GM19238 (cell line): ENCODE data around the gene UBE2J1.
"Not testable (repeated sequence)": the region's sequence is repeated elsewhere in the genome, so short reads cannot be mapped to it uniquely, and the experiment has no call there.

Source experiments
- DNase-seq: peaks from one replicate; pipeline ENCODE4 v3.0.0; 2011; ENCODE audit warnings: low spot score; ENCODE audit not compliant: insufficient read length

The UBE2J1 gene

DNA sequence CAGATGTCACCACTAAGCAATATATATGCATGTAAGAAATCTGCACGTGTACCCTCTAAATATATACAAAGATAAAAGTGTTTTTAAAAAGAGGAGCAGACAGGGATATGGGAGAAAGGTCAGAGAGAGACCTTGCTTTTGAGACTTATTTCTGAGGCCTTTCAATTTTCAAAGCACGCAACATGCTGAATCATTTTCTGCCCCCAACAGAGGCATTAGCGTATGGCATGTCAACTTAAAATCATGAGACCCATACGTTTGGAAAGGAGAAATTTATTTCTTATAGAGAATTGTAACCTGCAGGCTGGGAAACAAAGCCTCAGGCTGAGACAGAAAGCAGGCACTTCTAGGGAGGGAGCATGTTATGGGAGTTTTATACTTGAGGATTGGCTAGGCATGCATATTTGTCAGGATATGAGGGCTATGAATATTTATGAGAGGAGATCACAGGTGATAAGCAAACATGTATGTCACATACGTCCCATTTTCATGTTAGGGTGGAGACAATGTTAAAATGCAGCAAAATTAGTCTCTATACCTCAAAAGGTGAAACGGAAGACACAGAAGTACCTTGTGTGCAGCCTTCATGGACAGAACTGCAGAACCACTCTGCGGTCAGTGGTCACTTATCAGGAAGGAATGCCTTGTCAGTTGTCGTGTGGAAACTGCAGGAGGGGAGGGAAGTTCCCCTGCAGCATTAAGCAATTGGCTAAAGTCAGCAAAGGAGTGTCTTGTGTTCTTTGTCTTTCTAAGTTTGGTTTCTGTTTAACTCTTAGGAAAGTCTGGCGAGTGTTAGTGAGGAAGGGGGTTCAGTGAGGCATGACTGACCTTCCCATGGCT lies 31.2 kb downstream of the UBE2J1 start:
- no peak for DNase-seq

DNA sequence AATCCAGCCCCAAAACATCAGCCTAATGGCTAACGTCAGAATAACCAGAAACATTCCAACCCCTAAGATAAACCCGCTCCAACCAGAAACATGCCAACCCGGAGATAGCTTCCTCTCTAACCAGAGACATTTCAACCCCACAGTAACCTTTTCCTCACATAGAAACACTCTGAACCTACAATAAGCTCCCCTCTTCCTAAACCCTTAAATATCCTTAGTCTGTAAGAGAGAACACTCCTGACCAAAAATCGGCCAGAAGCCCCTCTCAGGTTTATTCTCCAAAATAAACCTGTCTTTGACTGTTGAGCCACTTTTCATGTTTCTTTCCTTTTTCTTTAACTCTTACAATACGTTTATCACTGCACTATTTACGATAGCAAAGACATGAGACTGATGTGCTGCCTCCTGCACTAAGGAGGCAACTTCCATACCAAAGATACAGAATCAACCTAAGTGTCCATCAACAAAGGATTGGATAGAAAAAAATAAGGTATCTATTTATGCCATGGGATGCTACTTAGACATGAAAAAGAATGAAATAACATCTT lies 32.4 kb downstream of the UBE2J1 start:
- no peak for DNase-seq

DNA sequence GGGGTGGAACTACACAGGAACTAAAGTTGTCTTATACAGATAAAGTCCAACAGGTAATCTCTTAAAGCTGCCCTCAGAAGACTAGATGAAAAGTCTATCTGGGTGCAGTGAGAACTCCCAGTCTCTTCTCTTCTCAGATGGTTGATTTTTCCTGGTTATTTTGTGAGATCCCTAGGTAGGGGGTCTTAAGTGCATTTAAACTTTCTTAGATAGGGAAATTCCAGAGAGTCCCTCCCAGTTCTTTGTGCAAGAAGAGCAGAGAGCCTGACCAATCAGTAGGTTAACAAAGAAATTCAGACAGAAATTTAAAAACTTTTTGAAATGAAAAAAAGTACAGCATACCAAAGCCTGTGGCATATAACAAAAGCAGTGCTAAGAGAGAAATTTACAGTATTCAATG lies 35.5 kb downstream of the UBE2J1 start:
- DNase-seq = no peak

DNA sequence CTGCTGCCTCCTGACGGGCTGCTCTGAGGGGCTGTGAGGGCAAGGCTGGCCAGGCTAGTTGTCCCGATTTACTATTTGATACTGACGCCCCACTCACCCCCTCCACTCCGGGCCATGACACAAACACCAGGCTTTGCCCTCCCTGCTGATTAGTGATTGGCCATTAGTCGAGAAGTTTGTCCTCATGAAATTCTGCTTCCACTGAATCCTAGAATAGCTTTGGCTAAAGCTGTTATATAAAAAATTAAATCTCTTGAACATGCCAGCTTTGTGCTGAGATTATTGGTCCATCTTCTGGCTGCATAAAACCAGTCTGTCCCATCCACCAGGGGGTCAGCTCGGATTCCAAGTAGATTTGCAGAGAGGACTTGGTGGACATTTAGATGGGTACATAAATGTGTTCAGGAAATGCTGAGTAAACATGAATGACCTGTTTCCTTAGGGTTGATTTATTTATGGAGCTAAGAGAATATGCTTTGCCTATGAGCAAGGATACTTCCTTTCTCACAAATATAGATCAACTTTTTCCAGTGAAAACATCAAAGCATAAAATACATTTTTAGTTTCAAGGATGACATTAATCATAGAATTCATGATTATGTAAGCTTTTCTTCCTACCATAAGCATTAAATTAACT lies 37.2 kb downstream of the UBE2J1 start, which contains the start of gene GABRR2:
Gene GABRR2 (minus strand): TSS at position 51 of the 637 bp plus-strand sequence. CDS start 134 bp downstream, outside the sequence.
- no peak for DNase-seq

DNA sequence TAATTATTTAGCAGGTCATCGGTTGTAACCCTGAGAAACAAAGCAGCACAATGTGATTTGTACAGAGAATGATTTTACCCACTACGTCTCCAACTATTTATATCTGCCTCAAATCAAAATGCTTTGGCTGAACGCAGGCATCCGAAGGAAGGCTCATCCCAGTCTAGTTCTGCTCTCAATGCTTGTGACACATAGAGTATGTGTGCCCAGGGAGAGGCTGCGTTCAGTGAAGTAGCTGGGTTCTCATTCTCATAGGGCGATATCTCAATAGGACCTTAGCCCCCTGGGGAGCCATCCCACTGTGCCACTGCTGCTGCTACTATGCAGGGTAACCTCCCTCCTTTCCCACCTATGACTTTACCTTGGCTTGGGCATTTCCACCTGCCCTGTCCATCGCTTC lies 37.8 kb downstream of the UBE2J1 start:
- no peak for DNase-seq

DNA sequence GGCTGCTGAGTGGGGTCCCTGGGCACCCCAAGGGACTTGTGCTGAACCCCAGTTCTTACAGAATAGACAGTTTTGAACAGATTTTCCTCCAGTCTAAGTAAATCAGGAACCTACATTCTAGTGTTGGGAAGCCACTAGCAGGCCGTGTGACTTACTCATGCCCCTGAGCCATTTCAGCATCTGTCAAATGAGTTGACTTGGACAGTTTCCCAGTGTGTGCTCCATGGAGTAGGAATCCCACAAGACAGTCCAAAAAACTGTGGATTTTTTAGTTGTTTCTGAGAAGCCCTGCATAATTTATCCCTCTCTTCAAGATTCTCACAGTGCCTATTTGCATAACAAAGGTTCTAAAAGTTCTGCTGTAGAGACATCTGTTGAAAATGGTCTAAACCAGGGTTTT lies 39.5 kb downstream of the UBE2J1 start:
- DNase-seq = no peak

DNA sequence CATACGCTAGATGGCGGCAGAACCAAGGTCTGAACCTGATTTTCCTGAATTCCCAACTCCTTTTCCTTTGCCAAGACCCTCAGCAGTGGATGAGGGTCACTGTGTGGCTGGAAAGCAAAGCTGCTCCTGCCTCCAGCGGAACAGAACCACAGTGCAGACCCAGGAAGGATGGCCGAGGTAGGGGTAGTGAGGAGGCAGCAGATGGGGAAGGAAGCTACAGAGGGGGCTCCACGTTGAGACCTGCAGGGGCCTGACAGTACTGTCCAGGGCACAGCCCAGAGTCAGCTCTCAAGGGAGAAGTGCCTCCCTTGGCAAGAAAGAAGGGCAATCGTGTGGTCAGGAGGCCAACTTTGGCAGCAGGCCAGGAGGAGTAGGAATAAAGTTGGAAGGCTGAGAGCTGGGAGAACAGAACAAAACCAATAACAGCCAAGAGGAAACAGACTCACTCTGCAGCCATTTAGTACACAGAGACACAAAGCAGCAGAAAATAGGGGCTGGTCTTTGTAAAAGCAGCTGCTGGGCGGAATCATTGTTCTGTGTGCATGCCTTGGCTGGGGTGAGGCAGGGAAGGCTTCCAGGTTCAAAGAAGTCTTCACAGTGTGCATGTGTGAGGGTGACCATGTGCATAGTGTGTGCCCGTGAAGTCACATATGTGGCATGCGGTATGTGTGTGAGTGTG lies 40.5 kb downstream of the UBE2J1 start:
- no peak for DNase-seq

DNA sequence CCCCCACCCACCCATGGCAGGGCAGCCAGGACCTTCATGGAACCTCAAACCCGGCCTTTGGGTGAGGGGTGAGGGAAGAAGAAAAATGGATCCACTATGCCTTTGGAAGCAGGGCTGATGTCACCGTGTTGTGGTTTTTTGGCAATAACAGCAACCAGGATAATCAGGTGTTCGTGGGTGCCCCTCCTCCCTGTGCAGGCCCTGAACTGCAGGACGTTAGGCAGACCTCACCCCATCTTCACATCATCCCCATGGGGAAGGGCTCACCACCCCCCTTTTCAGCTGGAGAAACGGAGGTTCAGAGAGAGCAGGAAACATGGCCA lies 41.0 kb downstream of the UBE2J1 start:
- DNase-seq = no peak

DNA sequence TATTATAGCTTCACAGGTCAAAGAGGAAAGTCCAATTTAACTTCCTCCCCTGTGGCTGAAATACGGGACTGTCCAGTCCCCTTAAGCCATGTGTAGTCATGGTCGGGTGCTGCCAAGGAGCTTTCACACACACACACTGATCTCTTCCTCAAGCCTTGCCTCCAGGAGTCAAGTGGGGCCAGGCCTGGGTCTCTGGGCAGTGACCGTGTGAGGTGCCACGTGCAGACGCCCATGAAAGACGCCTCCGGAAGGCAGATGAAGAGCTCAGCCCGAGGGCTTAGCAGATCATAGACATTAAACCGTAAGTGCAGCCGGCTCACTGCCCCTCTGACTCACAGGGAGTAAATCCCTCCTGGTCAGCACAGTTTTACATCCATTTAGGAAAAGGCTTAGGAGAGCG lies 41.6 kb downstream of the UBE2J1 start:
- no peak for DNase-seq

DNA sequence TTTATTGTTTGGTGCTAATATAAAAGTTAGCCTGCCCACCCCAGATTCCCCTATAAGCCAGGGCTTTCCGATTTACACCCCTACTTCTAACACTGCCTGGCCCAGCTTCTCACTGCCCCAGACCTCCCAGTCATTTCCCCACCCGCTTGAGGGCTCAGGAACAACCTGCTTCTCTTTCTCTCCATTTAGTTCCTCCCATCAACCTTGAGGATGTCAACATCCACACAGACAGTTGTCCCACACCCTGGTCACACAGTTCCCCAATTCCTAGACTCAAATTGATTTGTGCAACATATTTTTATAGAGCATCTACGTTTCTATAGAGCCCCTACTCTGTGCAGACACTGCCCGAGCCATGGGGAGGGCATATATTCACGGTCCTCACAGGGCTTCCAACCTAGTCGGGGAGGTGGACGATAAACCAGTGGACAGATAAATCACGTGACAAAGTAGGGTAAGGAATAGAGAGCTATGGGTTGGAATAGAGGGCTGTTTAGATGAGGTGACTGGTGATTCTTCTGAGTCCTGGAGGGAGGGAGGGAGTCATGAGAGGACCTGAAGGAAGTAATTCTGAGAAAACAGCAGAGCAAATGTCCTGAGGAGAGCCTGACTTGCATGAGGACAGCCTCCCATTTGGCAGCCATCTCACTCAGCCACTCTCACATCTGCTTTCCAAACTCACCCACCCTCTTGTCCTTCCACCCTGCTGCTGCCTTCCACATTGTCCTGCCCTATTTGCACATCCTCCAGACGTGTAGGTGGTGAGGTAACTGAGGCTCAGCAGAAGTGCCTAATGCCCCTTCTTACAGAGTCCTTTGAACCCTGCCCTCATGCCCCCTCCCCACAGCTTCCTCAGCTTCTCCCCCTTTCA lies 43.8 kb downstream of the UBE2J1 start:
- DNase-seq = no peak

DNA sequence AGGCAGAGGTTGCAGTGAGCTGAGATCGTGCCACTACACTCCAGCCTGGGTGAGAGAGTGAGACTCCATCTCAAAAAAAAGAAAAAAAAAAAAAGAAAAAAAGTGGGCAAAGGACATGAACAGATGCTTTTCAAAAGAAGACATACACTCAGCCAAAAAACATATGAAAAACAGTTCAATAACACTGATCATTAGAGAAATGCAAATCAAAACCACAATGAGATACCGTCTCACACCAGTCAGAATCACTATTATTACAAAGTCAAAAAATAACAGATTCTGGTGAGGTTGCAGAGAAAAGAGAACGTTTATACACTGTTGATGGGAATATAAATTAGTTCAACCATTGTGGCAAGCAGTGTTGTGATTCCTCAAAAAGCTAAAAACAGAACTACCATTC lies 48.0 kb downstream of the UBE2J1 start:
- DNase-seq = not testable (repeated sequence)

DNA sequence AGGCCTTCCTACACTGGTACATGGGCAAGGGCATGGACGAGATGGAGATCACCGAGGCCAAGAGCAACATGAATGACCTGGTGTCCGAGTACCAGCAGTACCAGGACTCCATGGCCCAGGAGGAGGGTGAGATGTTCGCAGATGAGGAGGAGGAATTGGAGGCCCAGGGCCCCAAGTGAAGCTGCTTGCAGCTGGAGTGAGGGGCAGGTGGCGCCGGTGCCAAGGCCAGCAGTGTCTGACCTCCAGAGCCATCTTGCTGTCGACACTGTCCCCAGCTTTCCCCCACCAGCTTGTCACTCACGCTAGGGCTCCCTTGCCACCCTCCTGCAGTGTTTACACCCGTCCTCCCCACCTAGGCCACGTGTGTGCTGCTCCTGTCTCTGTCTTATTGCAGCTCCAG lies 49.6 kb downstream of the UBE2J1 start:
- DNase-seq = no peak

DNA sequence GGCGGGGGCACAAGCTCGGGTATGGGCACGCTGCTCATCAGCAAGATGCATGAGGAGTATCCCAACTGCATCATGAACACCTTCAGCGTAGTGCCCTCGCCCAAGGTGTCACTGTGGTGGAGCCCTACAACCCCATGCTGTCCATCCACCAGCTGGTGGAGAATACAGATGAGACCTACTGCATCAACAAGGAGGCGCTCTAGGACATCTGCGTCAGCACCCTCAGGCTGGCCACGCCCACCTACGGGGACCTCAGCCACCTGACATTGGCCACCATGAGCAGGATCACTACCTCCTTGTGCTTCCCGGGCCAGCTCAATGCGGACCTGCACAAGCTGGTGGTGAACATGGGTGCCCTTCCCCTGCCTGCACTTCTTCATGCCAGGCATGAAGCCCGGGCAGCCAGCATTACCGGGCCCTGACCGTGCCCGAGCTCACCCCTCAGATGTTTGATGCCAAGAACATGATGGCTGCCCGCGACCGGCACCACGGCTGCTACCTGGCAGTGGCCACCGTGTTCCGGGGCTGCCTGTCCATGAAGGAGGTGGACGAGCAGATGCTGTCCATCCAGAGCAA lies 50.2 kb downstream of the UBE2J1 start:
- no peak for DNase-seq

DNA sequence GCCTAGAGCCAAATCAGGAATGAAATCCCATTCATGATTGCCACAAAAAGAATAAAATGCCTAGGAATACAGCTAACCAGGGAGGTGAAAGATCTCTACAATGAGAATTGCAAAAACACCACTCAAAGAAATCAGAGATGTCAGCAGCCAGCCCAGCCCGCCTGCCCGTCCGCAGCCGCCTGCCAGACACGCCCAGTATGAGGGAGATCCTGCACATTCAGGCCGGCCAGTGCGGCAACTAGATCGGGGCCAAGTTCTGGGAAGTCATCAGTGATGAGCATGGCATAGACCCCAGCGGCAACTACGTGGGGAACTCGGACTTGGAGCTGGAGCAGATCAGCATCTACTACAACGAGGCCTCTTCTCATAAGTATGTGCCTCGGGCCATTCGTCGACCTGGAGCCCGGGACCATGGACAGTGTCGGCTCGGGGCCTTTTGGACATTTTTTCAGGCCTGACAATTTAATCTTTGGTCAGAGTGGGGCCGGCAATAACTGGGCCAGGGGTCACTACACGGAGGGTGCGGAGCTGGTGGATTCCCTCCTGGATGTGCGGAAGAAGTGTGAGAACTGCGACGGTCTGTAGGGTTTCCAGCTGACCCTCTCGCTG lies 50.8 kb downstream of the UBE2J1 start:
- no peak for DNase-seq

DNA sequence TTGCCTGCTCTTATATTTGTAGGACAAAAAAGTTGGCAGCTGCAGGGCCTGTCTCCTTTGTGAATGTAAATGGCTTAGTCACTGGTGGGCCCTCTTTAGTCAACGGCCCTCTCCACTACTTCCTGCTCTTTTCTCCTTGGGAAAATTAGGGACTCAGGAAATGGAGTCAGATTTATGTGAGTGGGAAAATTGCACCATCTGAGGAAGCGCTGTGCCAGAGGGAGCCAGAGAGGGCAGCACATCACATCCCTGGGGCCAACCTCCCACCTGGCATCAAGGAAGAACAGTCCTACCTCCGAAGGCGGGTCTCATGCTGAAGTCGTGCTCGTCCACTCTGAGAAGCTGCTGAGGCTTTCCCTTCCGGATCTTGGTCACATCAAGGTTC lies 53.1 kb downstream of the UBE2J1 start:
- DNase-seq = no peak

DNA sequence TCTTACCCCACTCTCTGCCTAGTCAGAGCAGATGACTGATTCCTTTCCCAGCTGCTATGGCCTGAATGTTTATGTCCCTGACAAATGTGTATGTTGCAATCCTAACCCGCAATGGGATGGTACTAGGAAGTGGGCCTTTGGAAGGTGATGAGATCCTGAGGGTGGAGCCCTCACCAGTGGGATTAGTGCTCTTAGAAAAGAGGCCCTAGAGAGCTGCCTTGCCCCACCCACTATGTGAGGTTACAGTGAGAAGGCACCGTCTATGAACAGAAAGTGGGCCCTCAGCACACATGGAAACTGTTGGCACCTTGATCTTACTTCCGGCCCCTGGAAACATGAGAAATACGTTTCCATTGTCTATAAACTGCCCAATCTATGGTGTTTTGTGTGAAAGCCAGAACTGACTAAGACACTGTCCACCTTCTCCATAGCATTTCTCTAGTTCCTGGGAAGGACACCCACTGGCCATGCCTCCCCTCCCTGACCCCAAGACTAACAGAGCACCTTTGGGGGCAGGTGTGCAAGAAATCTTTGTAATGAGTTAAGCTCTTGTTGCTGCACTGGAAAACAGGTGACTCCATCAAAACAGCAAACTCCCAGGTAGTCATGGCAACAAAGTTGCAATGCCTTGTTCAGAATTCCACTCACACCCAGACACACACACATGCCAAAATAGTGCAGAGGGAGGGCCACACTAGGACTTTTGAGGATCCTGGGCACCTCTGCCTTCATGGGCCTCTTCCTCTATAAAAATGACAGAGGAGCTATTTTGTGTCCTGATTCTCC lies 53.6 kb downstream of the UBE2J1 start:
- no peak for DNase-seq

DNA sequence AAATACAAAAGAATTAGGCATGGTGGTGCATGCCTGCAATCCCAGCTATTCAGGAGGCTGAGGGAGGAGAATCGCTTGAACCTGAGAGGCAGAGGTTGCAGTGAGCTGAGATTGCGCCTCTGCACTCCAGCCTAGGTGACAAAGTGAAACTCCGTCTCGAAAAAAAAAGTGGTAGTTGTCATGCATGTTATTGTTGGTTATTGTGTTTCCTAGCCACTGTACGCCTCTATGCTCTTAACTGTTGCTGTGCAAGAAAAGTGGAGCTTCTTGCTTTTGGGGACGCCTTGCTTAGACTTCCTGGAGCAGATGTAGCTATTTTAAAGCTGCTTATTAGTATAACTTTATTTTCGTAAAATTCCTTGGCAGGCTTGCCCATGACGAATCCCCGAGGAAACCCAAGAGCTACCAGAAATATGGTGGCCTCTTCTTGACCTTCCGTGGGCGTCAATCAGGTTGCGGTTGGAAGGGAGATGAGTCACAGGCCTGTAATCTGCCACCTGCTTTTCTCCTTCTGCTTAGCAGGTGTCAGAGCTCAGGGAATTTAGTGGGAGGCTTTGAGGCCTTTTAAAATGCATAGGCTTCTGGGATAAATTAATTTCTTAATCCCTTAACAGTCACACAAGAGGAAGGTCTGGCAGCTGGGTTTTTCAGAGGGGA lies 54.7 kb downstream of the UBE2J1 start:
- DNase-seq = peak; percentile 64

DNA sequence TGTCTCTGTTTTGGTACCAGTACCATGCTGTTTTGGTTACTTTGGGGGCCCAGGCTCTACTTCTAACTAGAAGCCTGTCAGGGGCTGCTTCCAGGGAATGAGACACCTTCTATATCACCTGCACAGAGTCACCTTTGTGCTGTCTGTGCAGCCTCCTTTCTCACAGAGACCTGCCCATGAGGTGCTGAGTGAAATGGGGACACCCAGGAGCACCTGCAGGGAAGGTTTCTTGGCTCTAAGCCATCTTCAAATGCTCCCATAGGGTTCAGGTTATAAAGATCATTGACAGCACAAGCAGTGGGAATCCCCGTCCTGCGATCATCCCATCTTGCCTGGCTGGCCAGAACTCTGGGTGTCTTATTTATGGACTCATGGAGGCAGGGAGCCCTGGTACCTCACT lies 56.5 kb downstream of the UBE2J1 start:
- no peak for DNase-seq

DNA sequence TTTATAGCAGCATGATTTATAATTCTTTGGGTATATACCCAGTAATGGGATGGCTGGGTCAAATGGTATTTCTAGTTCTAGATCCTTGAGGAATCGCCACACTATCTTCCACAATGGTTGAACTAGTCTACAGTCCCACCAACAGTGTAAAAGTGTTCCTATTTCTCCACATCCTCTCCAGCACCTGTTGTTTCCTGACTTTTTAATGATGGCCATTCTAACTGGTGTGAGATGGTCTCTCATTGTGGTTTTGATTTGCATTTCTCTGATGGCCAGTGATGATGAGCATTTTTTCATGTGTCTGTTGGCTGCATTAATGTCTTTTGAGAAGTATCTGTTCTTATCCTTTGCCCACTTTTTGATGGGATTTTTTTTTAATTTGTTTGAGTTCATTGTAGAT lies 57.4 kb downstream of the UBE2J1 start:
- DNase-seq = not testable (repeated sequence)
